HepG2 (cell line): ENCODE data around the gene DNAAF8. TPM values are rescaled to one million over a fixed set of nuclear protein-coding genes. Genes with fewer than 3 reads are reported as not detected.

Source experiments
- ATAC-seq: fragments of 200-7000 bp; cut with Tn5 transposase; 3 replicates; pipeline ENCODE4 v1.9.1; 2020; ENCODE audit warnings: mild to moderate bottlenecking, moderate library complexity
- BruUV-seq: library from RNA; stranded (reverse); fragments of 400-500 nt; replicated peaks from 2 replicates; lab custom pipeline; 2021; lab: Mats Ljungman, UMichigan
- CTCF ChIA-PET: fragments of 300-600 bp; formaldehyde crosslinking; extraction: SDS; loops from one replicate; lab custom pipeline; 2021; ENCODE audit warnings: low total read pairs, inconsistent platforms, low intra/inter-chr PET ratio; lab: Yijun Ruan, JAX
- POLR2A ChIA-PET: fragments of 350-600 bp; sonication (Branson Sonifier 250); formaldehyde crosslinking; loops from one replicate; lab custom pipeline; 2020; ENCODE audit warnings: antibody characterized with exemption, inconsistent platforms; lab: Yijun Ruan, JAX
- DNase-seq: peaks from one replicate; pipeline ENCODE4 v3.0.0-alpha.2; 2015; ENCODE audit warnings: low spot score
- FAIRE-seq: peaks from 3 replicates; lab custom pipeline; 2011; peaks lifted over from hg19 to GRCh38; lab: Jason Lieb, UNC
- H2AFZ ChIP-seq: one replicate; pipeline ENCODE4 v1.6.1; 2011; ENCODE audit warnings: low read length, inconsistent platforms
- H3K27ac ChIP-seq: fragments of 300-600 bp; 3 replicates; pipeline ENCODE4 v1.8.0; 2011; ENCODE audit warnings: mixed run types, mild to moderate bottlenecking, mixed read lengths, low read length, inconsistent platforms; ENCODE audit not compliant: insufficient read depth; ENCODE audit errors: extremely low read length
- H3K27me3 ChIP-seq, 2 experiments: fragments of 200-600 bp in 1 of 2; 2 replicates in 1 of 2; 3 replicates in 1 of 2; pipeline versions ENCODE4 v1.6.0 to v1.8.0; 2011; ENCODE audit warnings: low read length in 2 of 2, mild to moderate bottlenecking in 2 of 2, moderate library complexity in 2 of 2, inconsistent platforms in 1 of 2; ENCODE audit not compliant: insufficient read depth in 2 of 2, control insufficient read depth in 1 of 2
- H3K36me3 ChIP-seq, 2 experiments: fragments of 200-600 bp in 1 of 2; replicated peaks in 1 of 2; 2 replicates in 1 of 2; 3 replicates in 1 of 2; pipeline versions ENCODE4 v1.5.1 to v1.8.0; 2011; ENCODE audit warnings: low read length in 2 of 2, inconsistent platforms in 1 of 2; ENCODE audit not compliant: insufficient read depth in 2 of 2, control insufficient read depth in 1 of 2
- H3K4me1 ChIP-seq: 2 replicates; pipeline ENCODE4 v1.5.1; 2012; ENCODE audit warnings: low read length, inconsistent platforms; ENCODE audit not compliant: insufficient read depth
- H3K4me2 ChIP-seq: 2 replicates; pipeline ENCODE4 v1.6.0; 2011; ENCODE audit warnings: low read depth, low read length, inconsistent platforms
- H3K4me3 ChIP-seq, 3 experiments: fragments of 200-600 bp in 1 of 3; sonication (generic), shearing (Covaris generic) in 1 of 3; replicated peaks in 1 of 3; 2 replicates each; pipeline ENCODE4 v1.5.1; 2011 to 2016; ENCODE audit warnings: low read length in 3 of 3, inconsistent platforms in 2 of 3, low read depth in 2 of 3, mild to moderate bottlenecking in 2 of 3, control low read depth in 1 of 3, mixed read lengths in 1 of 3; ENCODE audit not compliant: insufficient read depth in 1 of 3
- H3K79me2 ChIP-seq: one replicate; pipeline ENCODE4 v1.6.1; 2011; ENCODE audit warnings: low read length, inconsistent platforms; ENCODE audit not compliant: insufficient read depth
- H3K9ac ChIP-seq: 2 replicates; pipeline ENCODE4 v1.6.0; 2011; ENCODE audit warnings: mild to moderate bottlenecking, low read depth, low read length, inconsistent platforms; ENCODE audit not compliant: insufficient read depth
- H3K9me3 ChIP-seq: 2 replicates; pipeline ENCODE4 v1.5.1; 2012; ENCODE audit warnings: mild to moderate bottlenecking, low read length
- H4K20me1 ChIP-seq: 2 replicates; pipeline ENCODE4 v1.6.0; 2011; ENCODE audit warnings: inconsistent platforms, mild to moderate bottlenecking, low read length, moderate library complexity; ENCODE audit not compliant: insufficient read depth
- GATAD1 ChIP-seq: IDR thresholded peaks from 2 replicates; pipeline ENCODE4 v1.6.1; 2016; ENCODE audit warnings: missing genetic modification reagents, missing compliant biosample characterization
- GLI4 ChIP-seq: sonication (generic); formaldehyde crosslinking; IDR thresholded peaks from 2 replicates; pipeline ENCODE4 v1.5.1; 2020; ENCODE audit warnings: missing genetic modification reagents, mild to moderate bottlenecking, moderate library complexity, borderline replicate concordance
- HNF4A ChIP-seq: sonication (generic); formaldehyde crosslinking; IDR thresholded peaks from 2 replicates; pipeline ENCODE4 v1.4.0; 2020; ENCODE audit warnings: missing genetic modification reagents
- KLF11 ChIP-seq: IDR thresholded peaks from 2 replicates; pipeline ENCODE4 v1.6.1; 2016; ENCODE audit warnings: missing compliant biosample characterization
- POLR2A ChIP-seq, 2 experiments: IDR thresholded peaks; 2 replicates each; pipeline ENCODE4 v1.6.1; 2011; ENCODE audit warnings: low read depth in 2 of 2, low read length in 2 of 2, mild to moderate bottlenecking in 1 of 2, moderate library complexity in 1 of 2; ENCODE audit not compliant: insufficient read depth in 1 of 2
- RFX3 ChIP-seq: IDR thresholded peaks from 2 replicates; pipeline ENCODE4 v1.6.1; 2016; ENCODE audit warnings: missing biosample characterization, missing genetic modification reagents
- SP2 ChIP-seq: sonication (generic); formaldehyde crosslinking; IDR thresholded peaks from 2 replicates; pipeline ENCODE4 v1.5.1; 2020; ENCODE audit warnings: mild to moderate bottlenecking, missing genetic modification reagents
- TBX3 ChIP-seq: fragments of 450-650 bp; IDR thresholded peaks from 2 replicates; pipeline ENCODE4 v1.6.1; 2017; ENCODE audit warnings: antibody characterized with exemption, mild to moderate bottlenecking, inconsistent platforms, borderline replicate concordance
- THYN1 ChIP-seq: sonication (generic); formaldehyde crosslinking; IDR thresholded peaks from 2 replicates; pipeline ENCODE4 v1.8.1; 2023; ENCODE audit warnings: low read depth, mild to moderate bottlenecking, moderate library complexity, missing genetic modification reagents, borderline replicate concordance
- TRIM24 ChIP-seq: sonication (generic); formaldehyde crosslinking; IDR thresholded peaks from 2 replicates; pipeline ENCODE4 v1.8.0; 2022; ENCODE audit warnings: mild to moderate bottlenecking, missing genetic modification reagents
- WIZ ChIP-seq: sonication (generic); formaldehyde crosslinking; IDR thresholded peaks from 2 replicates; pipeline ENCODE4 v1.5.1; 2020; ENCODE audit warnings: mild to moderate bottlenecking, missing genetic modification reagents
- ZNF337 ChIP-seq: sonication (generic); formaldehyde crosslinking; IDR thresholded peaks from 2 replicates; pipeline ENCODE4 v1.5.1; 2020; ENCODE audit warnings: missing genetic modification reagents, low read depth, mild to moderate bottlenecking, borderline replicate concordance
- ZNF431 ChIP-seq: sonication (generic); formaldehyde crosslinking; IDR thresholded peaks from 2 replicates; pipeline ENCODE4 v1.9.0; 2022; ENCODE audit warnings: missing genetic modification reagents, low read depth, mild to moderate bottlenecking, borderline replicate concordance
- ZNF546 ChIP-seq: sonication (generic); formaldehyde crosslinking; conservative IDR thresholded peaks from 2 replicates; pipeline ENCODE4 v1.8.1; 2023; ENCODE audit warnings: mild to moderate bottlenecking, missing genetic modification reagents
- ZNF569 ChIP-seq: sonication (generic); formaldehyde crosslinking; IDR thresholded peaks from 2 replicates; pipeline ENCODE4 v1.5.0; 2020; ENCODE audit warnings: mild to moderate bottlenecking, missing genetic modification reagents, moderate library complexity, borderline replicate concordance
- ZNF672 ChIP-seq: sonication (generic); formaldehyde crosslinking; IDR thresholded peaks from 2 replicates; pipeline ENCODE4 v1.8.1; 2022; ENCODE audit warnings: missing genetic modification reagents
- ZNF674 ChIP-seq: sonication (generic); formaldehyde crosslinking; IDR thresholded peaks from 2 replicates; pipeline ENCODE4 v1.5.0; 2020; ENCODE audit warnings: low read depth, mild to moderate bottlenecking, missing genetic modification reagents
- ZNF83 ChIP-seq: sonication (generic); formaldehyde crosslinking; IDR thresholded peaks from 2 replicates; pipeline ENCODE4 v1.4.0; 2020; ENCODE audit warnings: missing genetic modification reagents, mild to moderate bottlenecking, borderline replicate concordance
- WGBS: methylation state at CpG from one replicate; pipeline ENCODE4 v1.1.6; 2017; ENCODE audit warnings: low lambda C conversion rate; 5-methylcytosine and 5-hydroxymethylcytosine counted together
- in situ Hi-C: cut with HindIII; loops from 2 replicates; pipeline ENCODE4 v1.10.0; 2017; ENCODE audit warnings: low pct_unique_long_range_greater_than_20kb; ENCODE audit not compliant: extremely low pct_ligation_motif_present
- intact Hi-C: fragments of 100-400 bp; cut with micrococcal nuclease; formaldehyde crosslinking; loops from one replicate; pipeline ENCODE4 v1.10.0; 2022; ENCODE audit not compliant: unreplicated experiment
- polyA plus RNA-seq, 8 experiments: library from polyadenylated mRNA; depleted of rRNA in 3 of 8; stranded (reverse) in 7 of 8; unstranded in 1 of 8; fragments of >200 nt; fragmentation: Illumina TruSeq in 4 of 8; extraction: Trizol in 4 of 8; gene quantifications; 2 replicates each; pipeline versions ENCODE4 v1.2.1 to v1.2.3, GENCODE V29; 2011 to 2016; ENCODE audit warnings: low read depth in 4 of 8, missing spikeins in 1 of 8, mixed read lengths in 1 of 8; ENCODE audit not compliant: insufficient read depth in 1 of 8
- total RNA-seq, 5 experiments: library from RNA; depleted of rRNA; stranded (reverse); fragments of >200 nt; fragmentation: Illumina TruSeq; extraction: Trizol; gene quantifications; 2 replicates each; pipeline ENCODE4 v1.2.3, GENCODE V29; 2016; ENCODE audit warnings: low read depth in 1 of 5
- TF ChIP-seq, protein P1 (sequence below): sonication (generic); formaldehyde crosslinking; IDR thresholded peaks from 2 replicates; pipeline ENCODE4 v1.5.0; 2020; ENCODE audit warnings: missing genetic modification reagents
- TF ChIP-seq, protein P2 (sequence below): sonication (generic); formaldehyde crosslinking; IDR thresholded peaks from 2 replicates; pipeline ENCODE4 v1.5.0; 2020; ENCODE audit warnings: mild to moderate bottlenecking, missing genetic modification reagents, borderline replicate concordance

DNAAF8 gene
- total and polyA plus RNA-seq, 2 of the 13 experiments (the other 11 are each of a cell fraction or from before 2014, with no cell fraction given): 0.44 TPM; not detected in 1

DNA sequence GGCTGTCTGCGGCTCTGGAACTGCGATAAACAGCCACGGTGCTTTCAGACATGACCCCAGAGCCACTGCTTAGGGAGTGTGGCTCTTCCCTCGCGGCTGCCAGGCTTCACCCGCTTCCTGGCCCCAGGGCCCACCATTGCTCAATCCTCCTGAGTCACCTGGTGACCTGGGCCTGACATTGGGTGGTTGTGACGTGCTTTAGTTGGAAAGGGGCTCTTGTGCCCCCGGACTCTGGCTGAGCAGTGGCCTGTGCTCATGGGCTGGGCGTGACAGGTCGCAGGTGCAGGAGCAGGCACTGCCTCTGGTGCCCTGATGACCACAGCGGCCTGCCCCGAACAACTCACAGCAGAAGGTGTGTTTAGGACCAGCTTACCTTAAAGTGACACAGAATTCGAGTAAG lies 49.6 kb upstream of the DNAAF8 start (continued):
- TF ChIP-seq, protein P1, sequence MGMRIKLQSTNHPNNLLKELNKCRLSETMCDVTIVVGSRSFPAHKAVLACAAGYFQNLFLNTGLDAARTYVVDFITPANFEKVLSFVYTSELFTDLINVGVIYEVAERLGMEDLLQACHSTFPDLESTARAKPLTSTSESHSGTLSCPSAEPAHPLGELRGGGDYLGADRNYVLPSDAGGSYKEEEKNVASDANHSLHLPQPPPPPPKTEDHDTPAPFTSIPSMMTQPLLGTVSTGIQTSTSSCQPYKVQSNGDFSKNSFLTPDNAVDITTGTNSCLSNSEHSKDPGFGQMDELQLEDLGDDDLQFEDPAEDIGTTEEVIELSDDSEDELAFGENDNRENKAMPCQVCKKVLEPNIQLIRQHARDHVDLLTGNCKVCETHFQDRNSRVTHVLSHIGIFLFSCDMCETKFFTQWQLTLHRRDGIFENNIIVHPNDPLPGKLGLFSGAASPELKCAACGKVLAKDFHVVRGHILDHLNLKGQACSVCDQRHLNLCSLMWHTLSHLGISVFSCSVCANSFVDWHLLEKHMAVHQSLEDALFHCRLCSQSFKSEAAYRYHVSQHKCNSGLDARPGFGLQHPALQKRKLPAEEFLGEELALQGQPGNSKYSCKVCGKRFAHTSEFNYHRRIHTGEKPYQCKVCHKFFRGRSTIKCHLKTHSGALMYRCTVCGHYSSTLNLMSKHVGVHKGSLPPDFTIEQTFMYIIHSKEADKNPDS (CRISPR knock-in tag): no peak
- TF ChIP-seq KLF11 (CRISPR knock-in tag) (no peak), ZNF672 (CRISPR knock-in tag) (no peak), HNF4A (no peak), GLI4 (no peak), TBX3 (no peak), ZNF337 (CRISPR knock-in tag) (no peak)

DNA sequence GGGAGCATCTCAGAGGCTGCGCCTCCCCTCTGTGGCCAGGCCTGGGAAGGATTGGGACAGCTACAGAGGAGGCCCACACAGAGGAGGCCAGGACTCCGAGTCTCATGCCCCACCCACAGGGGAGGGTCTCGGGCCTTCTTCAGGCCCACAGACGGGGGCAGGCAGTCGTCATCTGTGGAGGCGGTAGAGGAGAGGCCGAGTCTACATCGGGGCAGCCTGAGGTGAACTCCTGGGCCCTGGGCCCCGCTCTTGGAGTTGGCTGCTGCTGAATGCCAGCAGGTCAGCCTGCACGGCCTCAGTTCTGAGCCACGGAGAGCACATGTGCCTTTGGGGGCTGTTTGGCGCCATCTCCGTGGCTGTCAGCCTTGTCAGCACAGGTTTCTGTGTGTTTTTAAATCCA lies 49.0 kb upstream of the DNAAF8 start:
- ChIA-PET CTCF (no interaction called here), POLR2A (no interaction called here)
- Histone ChIP-seq H3K79me2 (no peaks in the 10 kb centered on the region), H3K4me1 (no peaks in the 10 kb centered on the region), H3K9me3 (no peaks in the 10 kb centered on the region), H3K4me2 (no peak overlapping the region), H3K36me3 (peaks cover 29 to 54% of the 10 kb centered on the region in 2 experiments; a peak in 4 of 5 replicates), H4K20me1 (no peaks in the 10 kb centered on the region), H3K27me3 (no peaks in the 10 kb centered on the region), H2AFZ (no peak overlapping the region), H3K27ac (no peak overlapping the region), H3K4me3 (no peak overlapping the region), H3K9ac (no peak overlapping the region)
- in situ Hi-C loops (no loop called here), intact Hi-C loops (no loop called here)
- WGBS: 100% methylated on average over 8 of the region's 13 CpGs
- FAIRE-seq (no peak), DNase-seq (no peak), ATAC-seq (no peak)
- BruUV-seq: no TSS peak
- TF ChIP-seq POLR2A (IDR thresholded peaks at IDR 0.05; ENCODE audit: insufficient read depth in 1 of 2, low read depth in 2 of 2, low read length in 2 of 2) (no peak), THYN1 (no peak), RFX3 (CRISPR knock-in tag) (no peak), WIZ (CRISPR knock-in tag) (no peak), ZNF546 (CRISPR knock-in tag) (no peak), TRIM24 (no peak), GATAD1 (CRISPR knock-in tag) (no peak), ZNF83 (no peak), SP2 (CRISPR knock-in tag) (no peak), ZNF431 (no peak), ZNF674 (CRISPR knock-in tag) (no peak), ZNF569 (CRISPR knock-in tag) (no peak)
- TF ChIP-seq, protein P2, sequence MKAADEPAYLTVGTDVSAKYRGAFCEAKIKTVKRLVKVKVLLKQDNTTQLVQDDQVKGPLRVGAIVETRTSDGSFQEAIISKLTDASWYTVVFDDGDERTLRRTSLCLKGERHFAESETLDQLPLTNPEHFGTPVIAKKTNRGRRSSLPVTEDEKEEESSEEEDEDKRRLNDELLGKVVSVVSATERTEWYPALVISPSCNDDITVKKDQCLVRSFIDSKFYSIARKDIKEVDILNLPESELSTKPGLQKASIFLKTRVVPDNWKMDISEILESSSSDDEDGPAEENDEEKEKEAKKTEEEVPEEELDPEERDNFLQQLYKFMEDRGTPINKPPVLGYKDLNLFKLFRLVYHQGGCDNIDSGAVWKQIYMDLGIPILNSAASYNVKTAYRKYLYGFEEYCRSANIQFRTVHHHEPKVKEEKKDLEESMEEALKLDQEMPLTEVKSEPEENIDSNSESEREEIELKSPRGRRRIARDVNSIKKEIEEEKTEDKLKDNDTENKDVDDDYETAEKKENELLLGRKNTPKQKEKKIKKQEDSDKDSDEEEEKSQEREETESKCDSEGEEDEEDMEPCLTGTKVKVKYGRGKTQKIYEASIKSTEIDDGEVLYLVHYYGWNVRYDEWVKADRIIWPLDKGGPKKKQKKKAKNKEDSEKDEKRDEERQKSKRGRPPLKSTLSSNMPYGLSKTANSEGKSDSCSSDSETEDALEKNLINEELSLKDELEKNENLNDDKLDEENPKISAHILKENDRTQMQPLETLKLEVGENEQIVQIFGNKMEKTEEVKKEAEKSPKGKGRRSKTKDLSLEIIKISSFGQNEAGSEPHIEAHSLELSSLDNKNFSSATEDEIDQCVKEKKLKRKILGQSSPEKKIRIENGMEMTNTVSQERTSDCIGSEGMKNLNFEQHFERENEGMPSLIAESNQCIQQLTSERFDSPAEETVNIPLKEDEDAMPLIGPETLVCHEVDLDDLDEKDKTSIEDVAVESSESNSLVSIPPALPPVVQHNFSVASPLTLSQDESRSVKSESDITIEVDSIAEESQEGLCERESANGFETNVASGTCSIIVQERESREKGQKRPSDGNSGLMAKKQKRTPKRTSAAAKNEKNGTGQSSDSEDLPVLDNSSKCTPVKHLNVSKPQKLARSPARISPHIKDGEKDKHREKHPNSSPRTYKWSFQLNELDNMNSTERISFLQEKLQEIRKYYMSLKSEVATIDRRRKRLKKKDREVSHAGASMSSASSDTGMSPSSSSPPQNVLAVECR (CRISPR knock-in tag): no peak
